ENCODE results near the gene RNASE11. TPM values are rescaled to one million over a fixed set of nuclear protein-coding genes. Genes with fewer than 3 reads are reported as not detected.

RNASE11 gene
- not detected in 2 replicates for total RNA-seq

DNA sequence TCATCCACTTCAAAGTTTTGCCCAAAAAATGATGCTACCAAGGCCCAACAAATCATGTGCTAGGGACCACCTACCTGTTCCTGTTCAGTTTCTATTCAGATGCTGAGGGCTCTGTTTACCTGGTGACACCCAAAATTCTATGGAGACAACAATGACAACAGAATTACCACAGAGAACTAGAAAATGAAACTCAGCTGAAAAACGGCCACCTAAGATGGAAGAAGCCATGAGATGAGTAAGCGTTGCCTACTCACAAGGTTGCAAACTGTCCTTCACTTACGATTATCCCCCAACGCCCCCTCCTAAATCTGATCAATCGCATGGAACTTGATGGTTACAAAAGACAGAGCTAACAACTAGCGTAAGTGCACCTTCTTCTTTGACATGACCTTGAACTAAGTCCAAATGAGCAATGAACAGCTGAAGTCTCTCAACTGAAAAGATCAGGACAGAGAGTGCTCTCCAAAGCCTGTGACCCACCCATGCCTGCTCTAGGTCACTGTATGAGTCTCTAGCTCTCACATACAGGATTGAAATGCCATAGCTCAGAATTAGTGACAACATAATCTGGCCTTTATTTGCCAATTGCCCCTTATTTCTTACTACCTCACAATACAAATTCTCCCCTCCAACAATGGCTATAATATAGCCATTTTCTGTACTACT lies at the start of gene RNASE11:
Gene RNASE11 (minus strand): TSS at position 513 of the 666 bp plus-strand sequence.

DNA sequence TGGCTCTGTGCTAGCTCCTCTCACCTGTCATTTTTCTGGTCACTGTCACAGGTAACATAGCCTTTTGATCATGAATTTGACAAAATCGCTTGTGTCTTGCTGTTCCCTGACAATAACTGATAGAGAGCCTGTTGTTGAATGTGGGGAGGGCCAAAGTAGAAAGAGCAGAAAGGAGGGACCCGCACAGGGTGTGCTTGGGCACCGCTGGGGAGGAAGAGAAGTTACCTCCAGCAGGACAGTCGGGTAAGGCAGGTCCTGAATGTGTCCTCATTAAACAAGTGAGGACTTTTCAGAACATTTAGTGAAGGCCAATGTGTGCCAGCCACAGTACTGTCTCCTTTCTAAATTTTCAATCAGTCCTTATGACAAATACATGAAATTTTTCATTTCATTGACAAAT lies 3.4 kb upstream of the RNASE11 start, which contains the start of gene RNASE12:
Gene RNASE12 (minus strand): TSS at position 142 of the 400 bp plus-strand sequence. CDS start 653 bp downstream, outside the sequence.

DNA sequence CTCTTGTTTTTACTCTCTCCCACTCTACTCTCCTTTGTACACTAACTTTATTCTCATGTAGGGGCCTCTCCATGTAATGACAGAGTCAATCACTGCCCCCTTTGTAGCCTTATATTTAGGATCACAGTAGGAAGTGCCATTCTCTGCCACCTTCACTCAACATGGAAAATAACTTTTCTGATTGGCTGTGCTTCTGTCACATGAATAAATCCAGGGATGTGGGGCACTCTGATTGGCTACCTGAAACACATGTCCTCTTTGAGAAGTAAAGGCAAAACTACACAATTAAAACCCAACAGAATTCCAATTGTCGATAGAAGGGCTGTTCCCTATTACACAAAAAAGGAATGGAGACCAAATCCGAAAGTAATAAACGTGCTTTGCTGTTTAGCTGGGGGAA lies 26.8 kb downstream of the RNASE11 start, which contains the start of gene RNASE9:
Gene RNASE9 (minus strand): TSS at position 87 of the 400 bp plus-strand sequence.

Other genes with a start within 250 kb of the RNASE11 start
- gene PARP2, start 244.4 kb downstream of the RNASE11 start, total RNA-seq = 9.9 and 10.7 TPM in 2 replicates
- 13.0 and 29.0 TPM in 2 replicates for gene TEP1, start 174.5 kb downstream of the RNASE11 start, total RNA-seq
- gene KLHL33, start 151.8 kb downstream of the RNASE11 start, total RNA-seq = not detected in 2 replicates
- 15.0 and 17.6 TPM in 2 replicates for gene OSGEP, start 133.2 kb downstream of the RNASE11 start, total RNA-seq
- 64.9 and 86.6 TPM in 2 replicates for gene APEX1, start 132.8 kb downstream of the RNASE11 start, total RNA-seq
- 17.4 and 27.3 TPM in 2 replicates for gene PIP4P1, start 126.6 kb downstream of the RNASE11 start, total RNA-seq
- 40.6 and 84.1 TPM in 2 replicates for gene PNP, start 118.6 kb downstream of the RNASE11 start, total RNA-seq
- gene RNASE10, start 82.5 kb downstream of the RNASE11 start, total RNA-seq = not detected in 2 replicates
- not detected in 2 replicates for gene RNASE9, start 27.0 kb downstream of the RNASE11 start, total RNA-seq
- gene RNASE12, start 3.4 kb upstream of the RNASE11 start, total RNA-seq = not detected in 2 replicates
- gene OR6S1, start 53.7 kb upstream of the RNASE11 start, total RNA-seq = not detected in 2 replicates
- gene RNASE4, start 96.6 kb upstream of the RNASE11 start, total RNA-seq = 3.8 and 7.4 TPM in 2 replicates
- 1.7 and 2.6 TPM in 2 replicates for gene ANG, start 100.8 kb upstream of the RNASE11 start, total RNA-seq
- not detected in 2 replicates for gene EDDM3A, start 157.9 kb upstream of the RNASE11 start, total RNA-seq
- gene EDDM3B, start 180.4 kb upstream of the RNASE11 start, total RNA-seq = not detected in 2 replicates
- not detected in 2 replicates for gene RNASE6, start 193.3 kb upstream of the RNASE11 start, total RNA-seq
- not detected in 2 replicates for gene RNASE1, start 214.8 kb upstream of the RNASE11 start, total RNA-seq

All from nasal cavity respiratory epithelium epithelial cell of viscerocranial mucosa (primary cell).